Hepatic stellate cell (primary cell): ENCODE data around the gene LRRC23.
A peak's percentile ranks its signal among the peaks of the same experiment; 100 is the strongest.

Experiments used
- DNase-seq: peaks from one replicate; pipeline ENCODE4 v3.0.0; 2011; ENCODE audit warnings: low spot score

LRRC23 gene

DNA sequence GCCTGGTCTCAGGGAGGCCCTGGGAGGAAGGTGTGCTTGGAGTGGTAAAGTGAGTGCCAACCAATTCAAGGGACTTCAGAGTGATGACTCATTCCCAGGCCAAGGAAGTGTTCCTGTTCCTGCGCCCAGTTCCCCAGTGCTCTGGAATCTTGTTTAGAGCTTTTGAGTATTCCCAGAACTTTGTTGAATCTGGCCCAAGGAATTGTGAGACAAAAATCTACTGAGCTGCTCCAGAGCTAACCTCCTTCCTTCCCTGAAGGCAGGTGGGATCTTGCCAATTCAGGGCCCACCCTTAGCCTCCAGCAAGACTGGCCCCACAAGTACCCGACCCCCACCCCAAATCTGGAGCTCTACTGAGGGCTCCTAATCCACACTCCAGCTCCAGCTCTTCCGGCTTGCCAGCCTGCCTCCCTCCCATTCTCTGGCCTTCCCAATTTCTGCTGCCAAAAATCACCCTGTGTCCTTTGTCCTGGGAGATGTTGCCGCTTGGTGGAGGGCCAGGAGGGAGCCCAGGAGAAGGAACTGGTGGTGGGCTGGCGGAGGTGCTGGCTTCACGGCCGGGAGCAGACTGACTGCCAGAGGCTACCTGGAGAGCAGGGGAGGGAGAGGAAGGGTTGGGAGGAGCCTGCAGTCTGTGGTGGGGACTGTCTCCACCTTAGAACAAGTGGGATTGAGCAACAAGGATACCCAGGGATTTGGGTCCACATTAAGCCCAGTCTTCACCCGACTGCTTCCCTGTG is 21.1 kb downstream of the LRRC23 start:
- DNase-seq = peak; percentile 91

DNA sequence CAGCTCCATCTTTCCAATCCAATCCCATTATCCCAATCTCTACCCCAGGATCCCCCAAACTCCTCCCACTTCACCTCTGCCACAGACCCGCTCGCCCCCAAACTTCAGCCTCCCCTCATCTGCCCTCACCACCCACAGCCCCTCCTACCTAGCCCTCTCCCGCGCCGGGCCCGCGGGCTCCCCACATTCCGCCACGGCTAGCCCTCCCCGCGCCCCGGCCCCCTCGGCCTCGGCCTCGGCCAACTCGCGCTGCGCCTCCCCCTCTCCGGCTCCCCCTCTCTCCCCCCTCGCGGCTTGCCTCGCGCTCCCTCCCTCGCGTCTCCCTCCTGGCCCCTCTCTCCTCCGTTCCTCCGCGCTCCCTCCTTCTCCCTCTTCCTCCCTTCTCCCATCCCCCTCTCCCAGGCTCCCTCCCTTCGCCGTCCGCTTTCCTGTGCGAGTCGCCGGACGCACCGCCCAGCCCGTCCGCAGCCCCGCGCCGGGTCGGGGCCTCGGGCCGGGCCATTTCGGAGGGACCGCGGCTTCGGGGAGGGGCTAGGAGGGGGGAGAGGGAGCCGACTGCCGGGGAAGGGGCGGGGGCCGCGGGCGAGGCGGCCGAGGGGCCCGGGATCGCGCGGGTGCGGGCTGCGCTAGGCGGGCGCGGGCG is 22.9 kb downstream of the LRRC23 start, which contains the start of gene ATN1:
Gene ATN1, plus strand, starts transcription at position 581 of the 643 bp plus-strand sequence. CDS start 6,043 bp downstream, outside the sequence.
- DNase-seq = peak; percentile 79

DNA sequence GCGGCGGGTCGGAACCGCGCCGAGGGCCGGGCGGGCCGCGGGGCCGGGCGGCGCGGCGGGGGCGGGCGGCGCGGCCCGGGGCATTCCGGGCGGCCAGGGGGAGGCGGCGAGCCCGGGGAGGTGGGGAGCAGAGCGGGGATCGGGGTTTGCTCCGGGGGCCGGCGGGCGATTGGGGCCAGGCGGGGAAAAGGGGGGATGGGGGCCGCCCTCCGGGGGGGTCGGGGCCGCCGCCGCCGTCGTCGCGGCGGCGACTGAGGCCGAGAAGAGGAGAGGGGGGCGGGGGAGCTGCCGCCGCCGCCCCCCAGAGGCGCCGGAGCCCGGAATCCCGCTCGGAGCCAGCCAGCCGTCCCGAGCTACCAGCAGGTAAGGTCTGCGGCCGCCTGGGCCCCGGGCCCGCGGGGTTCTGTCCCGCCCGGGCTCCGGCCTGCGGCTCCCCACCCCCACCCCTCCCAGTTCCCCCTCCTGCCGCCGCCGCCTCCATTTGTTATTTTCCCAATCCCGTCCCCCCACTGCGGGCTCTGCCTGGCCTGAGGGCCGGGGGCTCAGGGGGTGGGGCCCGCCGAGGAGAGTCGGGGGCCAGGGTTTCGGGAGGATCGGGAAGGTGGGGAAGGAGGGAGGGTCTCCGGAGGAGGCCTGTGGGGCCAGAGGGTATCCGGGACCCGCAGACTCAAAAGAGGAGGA is 23.5 kb downstream of the LRRC23 start:
- DNase-seq = no peak

DNA sequence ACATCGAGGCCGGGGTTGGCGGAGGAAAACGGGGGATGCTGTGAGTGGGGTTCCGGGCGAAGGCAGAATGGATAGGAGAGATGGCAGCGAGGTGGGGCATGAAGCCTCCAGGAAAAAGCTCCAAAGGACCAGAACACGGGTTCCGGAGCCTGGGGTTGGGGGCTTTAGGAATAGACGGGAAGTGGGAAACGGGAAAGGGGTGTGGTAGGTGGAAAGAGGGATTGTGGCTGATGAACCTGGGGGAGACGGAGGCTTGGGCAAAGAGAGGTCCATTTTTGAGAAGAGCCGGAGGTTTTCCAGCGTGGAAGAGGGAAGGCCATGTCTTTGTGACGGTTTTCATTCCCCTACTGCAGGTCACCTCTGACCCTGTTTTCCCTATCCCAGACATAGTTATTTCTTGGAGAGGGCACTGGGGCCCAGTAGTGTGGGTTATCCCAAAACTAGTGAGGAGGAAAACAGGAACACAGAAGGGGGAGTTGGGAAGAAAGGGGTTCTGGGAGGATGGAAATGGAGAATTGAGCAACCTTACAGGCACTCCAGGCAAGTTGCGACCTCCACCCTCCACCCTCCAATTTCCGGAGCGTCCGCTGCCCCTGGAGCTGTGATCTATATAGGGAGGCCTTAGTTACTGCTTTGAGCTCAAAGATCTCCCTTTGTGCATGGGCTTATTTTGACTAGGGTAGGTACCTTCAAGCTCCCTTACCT is 24.2 kb downstream of the LRRC23 start:
- no peak for DNase-seq

DNA sequence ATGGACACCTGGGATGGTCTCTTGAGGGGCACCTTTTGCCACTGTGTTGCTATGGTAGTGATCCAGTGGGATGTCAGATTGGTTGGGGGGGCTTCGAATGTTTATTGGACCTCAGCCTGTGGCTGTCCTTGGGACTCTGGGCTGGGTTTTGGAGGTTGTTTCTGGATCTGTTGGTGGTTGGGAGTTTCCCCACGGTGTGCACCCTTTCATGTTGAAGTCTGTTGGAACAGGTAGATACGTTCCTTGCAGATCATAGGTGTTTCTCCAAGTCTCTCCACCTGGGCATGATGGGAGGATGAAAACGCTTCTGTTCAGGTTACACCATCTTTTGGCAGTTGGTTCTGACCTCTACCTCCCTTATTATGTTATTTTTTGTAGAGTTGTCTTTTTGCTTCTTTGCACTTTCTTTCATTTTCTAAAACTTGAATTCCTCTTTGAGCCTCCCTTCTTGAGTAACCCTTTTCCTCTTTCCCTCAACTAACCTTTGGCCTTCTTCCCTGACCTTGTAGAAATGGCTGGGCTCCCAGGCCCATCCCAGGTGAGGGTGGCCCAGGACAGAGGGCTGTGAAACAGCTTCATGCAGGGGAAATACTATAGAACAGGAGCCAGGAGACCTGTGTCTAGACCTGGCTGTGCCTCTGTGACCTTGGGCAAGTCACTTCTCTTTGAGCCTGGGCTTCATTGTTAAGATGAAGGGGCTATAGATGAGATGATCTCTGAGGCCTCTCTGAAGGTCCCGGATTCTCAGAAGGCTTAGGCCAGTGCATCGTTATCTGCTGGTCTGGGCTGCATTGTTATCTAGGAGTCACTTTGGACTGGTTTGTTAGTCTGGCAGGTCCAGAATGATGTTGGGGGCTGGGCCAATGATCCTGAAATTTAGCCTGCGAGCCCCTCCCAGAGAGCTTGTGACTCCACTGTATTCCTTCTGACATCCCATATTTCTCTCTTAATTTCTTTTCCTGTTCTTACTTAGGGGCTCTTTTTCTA is 25.1 kb downstream of the LRRC23 start:
- DNase-seq = no peak

DNA sequence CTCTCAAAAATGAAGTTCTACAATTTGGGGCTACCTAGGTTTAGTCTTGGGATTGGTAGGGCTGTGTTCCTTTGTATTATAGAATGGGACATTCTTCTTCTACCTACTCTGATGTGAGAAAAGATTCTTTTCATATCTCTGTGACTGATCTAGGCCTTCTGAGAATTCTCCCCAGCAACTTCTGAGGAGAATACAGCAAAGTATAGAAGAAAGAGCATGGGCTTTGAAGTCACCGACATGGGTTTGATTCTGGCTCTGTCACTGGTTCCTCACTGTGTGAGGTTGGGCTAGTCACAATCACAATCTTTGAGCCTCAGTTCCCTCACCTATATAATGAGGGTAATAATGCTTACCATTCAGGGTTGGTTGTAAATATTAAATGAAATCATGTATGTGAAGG is 28.1 kb downstream of the LRRC23 start:
- no peak for DNase-seq

DNA sequence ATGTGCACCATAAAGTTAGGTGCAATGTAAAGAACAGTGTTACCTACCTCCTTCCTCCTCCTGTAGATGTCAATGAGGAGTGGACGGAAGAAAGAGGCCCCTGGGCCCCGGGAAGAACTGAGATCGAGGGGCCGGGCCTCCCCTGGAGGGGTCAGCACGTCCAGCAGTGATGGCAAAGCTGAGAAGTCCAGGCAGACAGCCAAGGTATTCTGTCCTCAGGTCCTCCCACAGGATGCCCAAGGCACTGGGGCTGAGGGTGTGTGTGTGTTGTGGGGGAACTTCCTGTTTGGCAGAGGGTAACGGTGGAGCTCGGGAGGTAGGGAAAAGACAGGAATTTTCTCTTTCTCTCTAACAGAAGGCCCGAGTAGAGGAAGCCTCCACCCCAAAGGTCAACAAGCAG is 29.5 kb downstream of the LRRC23 start:
- no peak for DNase-seq

DNA sequence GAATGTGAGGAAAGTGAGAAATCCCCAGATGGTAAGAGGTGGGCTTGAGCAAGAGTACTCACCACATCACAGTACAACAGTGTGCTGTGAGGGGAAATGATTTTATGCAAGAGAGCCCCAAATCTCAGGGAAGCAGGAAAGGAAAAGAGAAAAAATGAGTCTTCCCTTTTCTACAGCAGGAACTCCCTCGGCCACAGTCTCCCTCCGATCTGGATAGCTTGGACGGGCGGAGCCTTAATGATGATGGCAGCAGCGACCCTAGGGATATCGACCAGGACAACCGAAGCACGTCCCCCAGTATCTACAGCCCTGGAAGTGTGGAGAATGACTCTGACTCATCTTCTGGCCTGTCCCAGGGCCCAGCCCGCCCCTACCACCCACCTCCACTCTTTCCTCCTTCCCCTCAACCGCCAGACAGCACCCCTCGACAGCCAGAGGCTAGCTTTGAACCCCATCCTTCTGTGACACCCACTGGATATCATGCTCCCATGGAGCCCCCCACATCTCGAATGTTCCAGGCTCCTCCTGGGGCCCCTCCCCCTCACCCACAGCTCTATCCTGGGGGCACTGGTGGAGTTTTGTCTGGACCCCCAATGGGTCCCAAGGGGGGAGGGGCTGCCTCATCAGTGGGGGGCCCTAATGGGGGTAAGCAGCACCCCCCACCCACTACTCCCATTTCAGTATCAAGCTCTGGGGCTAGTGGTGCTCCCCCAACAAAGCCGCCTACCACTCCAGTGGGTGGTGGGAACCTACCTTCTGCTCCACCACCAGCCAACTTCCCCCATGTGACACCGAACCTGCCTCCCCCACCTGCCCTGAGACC is 31.0 kb downstream of the LRRC23 start:
- DNase-seq = no peak

DNA sequence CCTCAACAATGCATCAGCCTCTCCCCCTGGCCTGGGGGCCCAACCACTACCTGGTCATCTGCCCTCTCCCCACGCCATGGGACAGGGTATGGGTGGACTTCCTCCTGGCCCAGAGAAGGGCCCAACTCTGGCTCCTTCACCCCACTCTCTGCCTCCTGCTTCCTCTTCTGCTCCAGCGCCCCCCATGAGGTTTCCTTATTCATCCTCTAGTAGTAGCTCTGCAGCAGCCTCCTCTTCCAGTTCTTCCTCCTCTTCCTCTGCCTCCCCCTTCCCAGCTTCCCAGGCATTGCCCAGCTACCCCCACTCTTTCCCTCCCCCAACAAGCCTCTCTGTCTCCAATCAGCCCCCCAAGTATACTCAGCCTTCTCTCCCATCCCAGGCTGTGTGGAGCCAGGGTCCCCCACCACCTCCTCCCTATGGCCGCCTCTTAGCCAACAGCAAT is 31.6 kb downstream of the LRRC23 start:
- DNase-seq = no peak

DNA sequence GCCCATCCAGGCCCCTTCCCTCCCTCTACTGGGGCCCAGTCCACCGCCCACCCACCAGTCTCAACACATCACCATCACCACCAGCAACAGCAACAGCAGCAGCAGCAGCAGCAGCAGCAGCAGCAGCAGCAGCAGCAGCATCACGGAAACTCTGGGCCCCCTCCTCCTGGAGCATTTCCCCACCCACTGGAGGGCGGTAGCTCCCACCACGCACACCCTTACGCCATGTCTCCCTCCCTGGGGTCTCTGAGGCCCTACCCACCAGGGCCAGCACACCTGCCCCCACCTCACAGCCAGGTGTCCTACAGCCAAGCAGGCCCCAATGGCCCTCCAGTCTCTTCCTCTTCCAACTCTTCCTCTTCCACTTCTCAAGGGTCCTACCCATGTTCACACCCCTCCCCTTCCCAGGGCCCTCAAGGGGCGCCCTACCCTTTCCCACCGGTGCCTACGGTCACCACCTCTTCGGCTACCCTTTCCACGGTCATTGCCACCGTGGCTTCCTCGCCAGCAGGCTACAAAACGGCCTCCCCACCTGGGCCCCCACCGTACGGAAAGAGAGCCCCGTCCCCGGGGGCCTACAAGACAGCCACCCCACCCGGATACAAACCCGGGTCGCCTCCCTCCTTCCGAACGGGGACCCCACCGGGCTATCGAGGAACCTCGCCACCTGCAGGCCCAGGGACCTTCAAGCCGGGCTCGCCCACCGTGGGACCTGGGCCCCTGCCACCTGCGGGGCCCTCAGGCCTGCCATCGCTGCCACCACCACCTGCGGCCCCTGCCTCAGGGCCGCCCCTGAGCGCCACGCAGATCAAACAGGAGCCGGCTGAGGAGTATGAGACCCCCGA is 32.2 kb downstream of the LRRC23 start:
- DNase-seq = no peak

DNA sequence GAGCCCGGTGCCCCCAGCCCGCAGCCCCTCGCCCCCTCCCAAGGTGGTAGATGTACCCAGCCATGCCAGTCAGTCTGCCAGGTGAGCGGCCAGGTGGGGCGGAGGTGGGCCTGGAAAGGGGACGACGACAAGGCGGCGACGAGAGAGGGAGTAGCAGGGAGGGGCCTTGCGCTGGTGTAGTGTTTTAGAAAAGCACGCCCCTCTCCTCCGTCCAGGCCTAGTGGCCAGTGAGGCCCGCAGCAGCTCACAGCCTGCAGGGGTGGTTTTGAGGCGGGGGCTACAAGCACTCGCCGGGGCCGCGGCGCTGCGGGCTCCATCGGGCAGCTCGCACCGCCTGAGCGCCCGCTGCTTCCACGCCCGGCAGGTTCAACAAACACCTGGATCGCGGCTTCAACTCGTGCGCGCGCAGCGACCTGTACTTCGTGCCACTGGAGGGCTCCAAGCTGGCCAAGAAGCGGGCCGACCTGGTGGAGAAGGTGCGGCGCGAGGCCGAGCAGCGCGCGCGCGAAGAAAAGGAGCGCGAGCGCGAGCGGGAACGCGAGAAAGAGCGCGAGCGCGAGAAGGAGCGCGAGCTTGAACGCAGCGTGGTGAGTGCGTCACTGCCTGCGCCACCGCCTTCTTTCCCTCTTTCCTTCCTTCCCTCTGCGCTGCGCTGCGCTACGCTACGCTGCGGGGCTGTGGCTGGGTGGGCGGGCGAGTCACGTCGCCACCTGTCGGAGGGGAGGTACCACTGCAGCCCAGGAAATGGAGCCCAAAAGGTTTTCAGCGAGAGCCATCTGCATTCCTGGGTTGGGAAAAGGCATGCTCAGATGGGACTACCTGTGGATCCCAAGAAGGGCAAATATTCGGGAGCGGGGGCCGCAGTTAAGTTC is 33.1 kb downstream of the LRRC23 start:
- DNase-seq = peak; percentile 89

DNA sequence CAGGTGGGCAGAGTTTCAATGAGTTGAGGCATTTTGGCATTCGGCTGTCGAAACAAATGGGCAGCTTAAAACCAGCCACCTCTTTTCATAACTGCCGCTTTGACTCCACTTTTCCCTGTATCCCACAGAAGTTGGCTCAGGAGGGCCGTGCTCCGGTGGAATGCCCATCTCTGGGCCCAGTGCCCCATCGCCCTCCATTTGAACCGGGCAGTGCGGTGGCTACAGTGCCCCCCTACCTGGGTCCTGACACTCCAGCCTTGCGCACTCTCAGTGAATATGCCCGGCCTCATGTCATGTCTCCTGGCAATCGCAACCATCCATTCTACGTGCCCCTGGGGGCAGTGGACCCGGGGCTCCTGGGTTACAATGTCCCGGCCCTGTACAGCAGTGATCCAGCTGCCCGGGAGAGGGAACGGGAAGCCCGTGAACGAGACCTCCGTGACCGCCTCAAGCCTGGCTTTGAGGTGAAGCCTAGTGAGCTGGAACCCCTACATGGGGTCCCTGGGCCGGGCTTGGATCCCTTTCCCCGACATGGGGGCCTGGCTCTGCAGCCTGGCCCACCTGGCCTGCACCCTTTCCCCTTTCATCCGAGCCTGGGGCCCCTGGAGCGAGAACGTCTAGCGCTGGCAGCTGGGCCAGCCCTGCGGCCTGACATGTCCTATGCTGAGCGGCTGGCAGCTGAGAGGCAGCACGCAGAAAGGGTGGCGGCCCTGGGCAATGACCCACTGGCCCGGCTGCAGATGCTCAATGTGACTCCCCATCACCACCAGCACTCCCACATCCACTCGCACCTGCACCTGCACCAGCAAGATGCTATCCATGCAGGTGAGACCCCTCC is 34.0 kb downstream of the LRRC23 start:
- DNase-seq = no peak

DNA sequence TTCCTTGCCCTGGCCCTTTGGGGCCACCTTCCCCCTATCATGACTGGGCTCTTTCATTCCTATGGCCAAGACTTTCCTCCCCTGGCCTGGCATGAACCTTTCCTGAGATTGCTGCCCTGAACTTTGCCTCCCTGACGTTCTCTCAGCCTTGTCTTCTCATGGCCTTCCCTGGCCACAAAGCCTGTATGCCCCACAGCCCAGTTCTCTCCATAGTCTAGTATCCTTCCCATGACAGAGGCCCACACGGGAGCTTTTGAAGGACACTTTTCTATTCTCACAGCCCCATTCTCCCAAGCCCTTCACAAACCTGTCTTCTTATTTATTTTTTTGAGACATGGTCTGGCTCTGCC is 34.5 kb downstream of the LRRC23 start:
- no peak for DNase-seq

DNA sequence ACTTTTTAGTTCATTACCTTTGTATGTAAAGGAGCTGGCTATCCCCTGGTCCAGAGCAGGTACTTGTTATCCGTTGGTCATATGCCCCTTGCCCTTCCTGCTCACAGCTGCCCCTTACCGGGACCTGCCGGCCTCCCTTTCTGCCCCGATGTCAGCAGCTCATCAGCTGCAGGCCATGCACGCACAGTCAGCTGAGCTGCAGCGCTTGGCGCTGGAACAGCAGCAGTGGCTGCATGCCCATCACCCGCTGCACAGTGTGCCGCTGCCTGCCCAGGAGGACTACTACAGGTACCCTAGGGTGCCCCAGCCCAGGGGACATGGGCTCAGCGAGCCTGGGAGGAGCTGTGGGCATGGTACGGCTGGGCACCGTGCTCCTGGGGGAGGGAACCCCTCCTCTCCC is 36.6 kb downstream of the LRRC23 start:
- no peak for DNase-seq

DNA sequence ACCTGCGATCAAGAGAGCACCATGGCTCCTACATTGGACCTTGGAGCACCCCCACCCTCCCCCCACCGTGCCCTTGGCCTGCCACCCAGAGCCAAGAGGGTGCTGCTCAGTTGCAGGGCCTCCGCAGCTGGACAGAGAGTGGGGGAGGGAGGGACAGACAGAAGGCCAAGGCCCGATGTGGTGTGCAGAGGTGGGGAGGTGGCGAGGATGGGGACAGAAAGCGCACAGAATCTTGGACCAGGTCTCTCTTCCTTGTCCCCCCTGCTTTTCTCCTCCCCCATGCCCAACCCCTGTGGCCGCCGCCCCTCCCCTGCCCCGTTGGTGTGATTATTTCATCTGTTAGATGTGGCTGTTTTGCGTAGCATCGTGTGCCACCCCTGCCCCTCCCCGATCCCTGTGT is 37.2 kb downstream of the LRRC23 start:
- no peak for DNase-seq

DNA sequence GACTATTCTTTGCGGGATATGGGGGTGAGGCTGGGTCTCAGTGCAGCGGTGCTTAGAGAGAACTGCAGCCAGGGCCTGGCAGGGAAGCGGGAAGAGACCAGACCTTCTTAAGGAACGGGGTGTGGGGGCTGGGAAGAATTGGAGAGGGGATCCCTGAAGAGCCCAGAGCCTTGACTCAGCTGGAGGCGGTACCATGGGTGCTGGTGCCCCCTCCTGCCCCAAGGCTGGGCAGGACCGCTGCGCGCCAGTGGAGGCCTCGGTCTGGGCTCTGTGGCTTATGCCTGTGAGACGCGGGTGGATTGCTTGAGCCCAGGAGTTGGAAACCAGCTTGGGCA is 37.7 kb downstream of the LRRC23 start:
- DNase-seq = no peak

DNA sequence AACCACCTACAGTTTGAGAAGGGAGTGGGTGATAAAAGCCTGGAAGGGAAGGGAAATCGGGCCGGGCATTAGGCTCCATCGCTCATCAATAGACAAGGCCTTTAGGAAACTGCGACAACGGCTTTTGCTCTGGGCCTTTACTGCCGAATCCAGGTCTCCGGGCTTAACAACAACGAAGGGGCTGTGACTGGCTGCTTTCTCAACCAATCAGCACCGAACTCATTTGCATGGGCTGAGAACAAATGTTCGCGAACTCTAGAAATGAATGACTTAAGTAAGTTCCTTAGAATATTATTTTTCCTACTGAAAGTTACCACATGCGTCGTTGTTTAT is 38.7 kb downstream of the LRRC23 start:
- peak; percentile 98 for DNase-seq
